GM23248 (cell line): ENCODE results near the gene TTLL13. TPM values are rescaled to one million over a fixed set of nuclear protein-coding genes. Genes with fewer than 3 reads are reported as not detected.

Experiments used
- DNase-seq: peaks from one replicate; pipeline ENCODE4 v3.0.0-alpha.2; 2015
- H2AFZ ChIP-seq: fragments of 200-600 bp; sonication (generic); 2 replicates; pipeline ENCODE4 v1.6.1; 2016; ENCODE audit warnings: antibody characterized with exemption
- H3F3A ChIP-seq: fragments of 200-600 bp; sonication (generic); 2 replicates; pipeline ENCODE4 v1.6.1; 2016; ENCODE audit warnings: mild to moderate bottlenecking, antibody characterized with exemption, mixed run types; ENCODE audit not compliant: insufficient read depth
- H3K27ac ChIP-seq: fragments of 200-600 bp; sonication (generic); 2 replicates; pipeline ENCODE4 v1.5.1; 2016; ENCODE audit warnings: mild to moderate bottlenecking
- H3K27me3 ChIP-seq: fragments of 200-600 bp; sonication (generic); replicated peaks from 2 replicates; pipeline ENCODE4 v1.6.1; 2016; ENCODE audit warnings: mild to moderate bottlenecking; ENCODE audit not compliant: insufficient read depth
- H3K36me3 ChIP-seq: fragments of 200-600 bp; sonication (generic); 2 replicates; pipeline ENCODE4 v1.6.1; 2016; ENCODE audit warnings: low read depth, mild to moderate bottlenecking
- H3K4me1 ChIP-seq: fragments of 200-600 bp; sonication (generic); 2 replicates; pipeline ENCODE4 v1.6.1; 2016; ENCODE audit warnings: mild to moderate bottlenecking; ENCODE audit not compliant: insufficient read depth
- H3K4me2 ChIP-seq: fragments of 200-600 bp; sonication (generic); one replicate; pipeline ENCODE4 v1.6.1; 2016; ENCODE audit warnings: mild to moderate bottlenecking; ENCODE audit not compliant: unreplicated experiment
- H3K4me3 ChIP-seq: fragments of 200-600 bp; sonication (generic); 2 replicates; pipeline ENCODE4 v1.5.1; 2016; ENCODE audit warnings: mild to moderate bottlenecking
- H3K79me2 ChIP-seq: fragments of 200-600 bp; sonication (generic); 2 replicates; pipeline ENCODE4 v1.6.1; 2016; ENCODE audit warnings: mild to moderate bottlenecking; ENCODE audit not compliant: insufficient read depth
- H3K9ac ChIP-seq: fragments of 200-600 bp; sonication (generic); 2 replicates; pipeline ENCODE4 v1.6.1; 2016; ENCODE audit warnings: mild to moderate bottlenecking
- H3K9me2 ChIP-seq: fragments of 200-600 bp; sonication (generic); 2 replicates; pipeline ENCODE4 v1.6.1; 2016; ENCODE audit warnings: mixed run types, mild to moderate bottlenecking, moderate library complexity; ENCODE audit not compliant: insufficient read depth
- H3K9me3 ChIP-seq: fragments of 200-600 bp; sonication (generic); one replicate; pipeline ENCODE4 v1.6.1; 2017; ENCODE audit warnings: low read depth
- H4K20me1 ChIP-seq: fragments of 200-600 bp; sonication (generic); 2 replicates; pipeline ENCODE4 v1.6.0; 2016; ENCODE audit not compliant: insufficient read depth
- EZH2 ChIP-seq: fragments of 200-600 bp; sonication (generic); IDR thresholded peaks from 2 replicates; pipeline ENCODE4 v1.6.1; 2018; ENCODE audit warnings: antibody characterized with exemption, mild to moderate bottlenecking; ENCODE audit not compliant: insufficient read depth, poor library complexity, severe bottlenecking
- EZH2phosphoT487 ChIP-seq: fragments of 200-600 bp; sonication (generic); IDR thresholded peaks from 2 replicates; pipeline ENCODE4 v1.6.1; 2018; ENCODE audit warnings: antibody characterized with exemption, moderate library complexity, mild to moderate bottlenecking, low read depth; ENCODE audit not compliant: insufficient read depth
- WGBS, 2 experiments: methylation state at CpG; one replicate each; pipeline ENCODE4 v1.1.6; 2015 to 2017; ENCODE audit warnings: low lambda C conversion rate in 2 of 2, low coverage in 1 of 2; ENCODE audit errors: missing lambda C conversion rate in 2 of 2; 5-methylcytosine and 5-hydroxymethylcytosine counted together
- in situ Hi-C: fragments of 300-500 bp; cut with MboI; formaldehyde crosslinking; loops from 2 replicates; pipeline ENCODE4 v1.15.0; 2020
- polyA plus RNA-seq: library from polyadenylated mRNA; unstranded; fragments of >200 nt; fragmentation: Nextera tagmentation; extraction: Ambion mirVana; gene quantifications from 2 replicates; pipeline ENCODE4 v1.2.1, GENCODE V29; 2016
- total RNA-seq: library from RNA; depleted of rRNA; stranded (reverse); fragments of >200 nt; shearing (Covaris generic); gene quantifications from 2 replicates; pipeline ENCODE4 v1.2.3, GENCODE V29; 2014

Gene TTLL13
- total and polyA plus RNA-seq, 2 experiments from 2014 or later: not detected

DNA sequence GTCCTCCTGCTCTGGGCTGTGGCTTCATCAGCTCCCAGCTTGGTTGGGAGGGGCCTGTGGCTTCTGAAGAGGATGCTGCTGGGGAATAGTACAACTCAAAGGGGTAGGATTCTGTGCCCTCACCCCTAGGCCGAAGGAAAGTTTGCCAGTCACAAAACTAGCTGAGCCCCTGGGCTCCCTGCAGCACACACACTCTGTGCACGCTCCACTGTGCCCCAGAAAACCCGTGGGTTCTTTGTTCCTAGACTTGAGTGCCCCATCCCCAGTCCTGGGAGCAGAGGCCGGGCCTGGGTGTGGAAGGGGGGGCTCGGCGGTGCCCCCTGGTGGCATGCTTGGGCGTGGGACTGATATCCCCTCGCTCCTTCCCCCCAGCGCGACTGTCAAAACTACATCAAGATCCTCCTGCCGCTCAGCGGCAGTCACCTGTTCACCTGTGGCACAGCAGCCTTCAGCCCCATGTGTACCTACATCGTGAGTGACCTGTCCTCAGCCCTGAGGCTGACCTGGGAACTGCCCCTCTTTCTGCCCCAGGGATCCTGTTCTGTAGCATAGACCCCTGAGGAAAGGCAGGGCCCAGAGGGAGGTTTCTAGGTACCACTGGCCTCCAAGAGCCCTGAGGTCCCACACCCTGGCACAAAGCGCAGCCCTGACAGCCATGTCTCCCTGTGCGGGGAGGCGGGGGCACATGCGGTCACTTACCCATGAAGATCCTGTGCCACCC is 29.8 kb upstream of the TTLL13 start:
- Histone ChIP-seq H3K9ac (no peak overlapping the region), H2AFZ (no peak overlapping the region), H3K9me3 (no peaks in the 10 kb centered on the region), H3K4me2 (no peak overlapping the region), H3K36me3 (no peaks in the 10 kb centered on the region), H3K9me2 (no peaks in the 10 kb centered on the region), H3K79me2 (no peaks in the 10 kb centered on the region), H3K27ac (no peak overlapping the region), H4K20me1 (no peaks in the 10 kb centered on the region), H3K27me3 (no peaks in the 10 kb centered on the region), H3K4me1 (no peaks in the 10 kb centered on the region), H3K4me3 (no peak overlapping the region), H3F3A (no peaks in the 10 kb centered on the region)
- DNase-seq: peak; percentile 53
- in situ Hi-C loops: loop anchor here (5.0 kb wide), 1 partner anchor 57 kb away; no protein-coding TSS in a partner anchor
- TF ChIP-seq EZH2: no peak
- TF ChIP-seq EZH2phosphoT487: no peak
- WGBS, 2 experiments: 54 to 56% methylated on average over 17 of the region's 17 CpGs

DNA sequence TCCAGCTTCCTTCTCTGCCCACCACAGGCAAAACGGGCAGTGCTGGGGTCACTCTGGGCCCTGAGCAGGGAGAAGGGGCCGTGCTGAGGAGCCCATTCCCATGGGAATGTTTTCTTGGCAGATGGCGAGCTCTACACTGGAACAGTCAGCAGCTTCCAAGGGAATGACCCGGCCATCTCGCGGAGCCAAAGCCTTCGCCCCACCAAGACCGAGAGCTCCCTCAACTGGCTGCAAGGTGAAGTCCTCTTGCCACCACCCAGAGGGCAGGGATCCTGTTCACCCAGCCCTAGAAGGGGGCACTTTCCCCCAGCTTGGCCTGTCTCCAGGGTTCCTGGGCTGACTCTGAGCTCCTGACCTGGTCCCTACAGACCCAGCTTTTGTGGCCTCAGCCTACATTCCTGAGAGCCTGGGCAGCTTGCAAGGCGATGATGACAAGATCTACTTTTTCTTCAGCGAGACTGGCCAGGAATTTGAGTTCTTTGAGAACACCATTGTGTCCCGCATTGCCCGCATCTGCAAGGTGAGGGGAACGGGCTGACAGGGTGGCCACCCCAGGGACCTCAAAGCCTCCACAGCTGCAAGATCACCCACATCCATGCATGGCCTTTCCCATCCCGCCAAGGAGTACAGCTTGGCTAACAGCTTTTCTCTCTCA is 28.0 kb upstream of the TTLL13 start:
- Histone ChIP-seq H3F3A (no peaks in the 10 kb centered on the region), H3K9me2 (no peaks in the 10 kb centered on the region), H3K36me3 (no peaks in the 10 kb centered on the region), H3K9me3 (no peaks in the 10 kb centered on the region), H3K4me2 (no peak overlapping the region), H3K4me3 (no peak overlapping the region), H3K4me1 (no peaks in the 10 kb centered on the region), H3K27me3 (no peaks in the 10 kb centered on the region), H2AFZ (no peak overlapping the region), H3K27ac (no peak overlapping the region), H3K9ac (no peak overlapping the region), H4K20me1 (no peaks in the 10 kb centered on the region), H3K79me2 (no peaks in the 10 kb centered on the region)
- in situ Hi-C loops: no loop called here
- 50 to 51% methylated on average over 14 of the region's 14 CpGs for WGBS, 2 experiments
- peak; percentile 91 for DNase-seq
- TF ChIP-seq EZH2phosphoT487 (no peak), EZH2 (no peak)

DNA sequence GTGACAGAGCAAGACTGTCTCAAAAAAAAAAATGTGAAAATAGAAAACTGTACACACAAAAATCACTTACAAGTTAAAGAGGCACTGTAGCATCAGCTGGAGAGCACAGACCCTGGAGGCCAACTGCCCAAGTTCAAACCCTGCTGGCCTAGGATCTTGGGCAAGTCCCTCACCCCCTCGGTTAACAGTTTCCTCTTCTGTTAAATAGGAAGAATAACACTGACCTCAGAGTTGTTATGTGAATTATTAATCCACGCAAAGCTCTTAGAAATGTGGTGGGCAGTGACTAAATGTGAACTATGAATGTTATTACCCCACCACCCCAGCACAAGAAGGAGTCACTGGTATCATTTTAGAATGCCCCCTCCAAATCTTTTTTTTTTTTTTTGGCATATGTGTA is 26.8 kb upstream of the TTLL13 start:
- Histone ChIP-seq H3K27me3 (no peaks in the 10 kb centered on the region), H2AFZ (no peak overlapping the region), H3K79me2 (no peaks in the 10 kb centered on the region), H4K20me1 (no peaks in the 10 kb centered on the region), H3F3A (no peaks in the 10 kb centered on the region), H3K9ac (no peak overlapping the region), H3K4me3 (no peak overlapping the region), H3K9me2 (no peaks in the 10 kb centered on the region), H3K4me1 (no peaks in the 10 kb centered on the region), H3K4me2 (no peak overlapping the region), H3K9me3 (no peaks in the 10 kb centered on the region), H3K36me3 (no peaks in the 10 kb centered on the region), H3K27ac (no peak overlapping the region)
- in situ Hi-C loops: no loop called here
- 81 to 87% methylated on average over 2 of the region's 2 CpGs for WGBS, 2 experiments
- TF ChIP-seq EZH2phosphoT487 (no peak), EZH2 (no peak)
- DNase-seq: no peak

- H3K4me2 ChIP-seq: no peak overlapping the region
- H3K4me1 ChIP-seq: no peaks in the 10 kb centered on the region
- no peak overlapping the region for H3K27ac ChIP-seq
- no peaks in the 10 kb centered on the region for H3K79me2 ChIP-seq
- no peak overlapping the region for H3K9ac ChIP-seq
- TF ChIP-seq EZH2 (no peak), EZH2phosphoT487 (no peak)
- no peaks in the 10 kb centered on the region for H3K9me3 ChIP-seq
- no peak overlapping the region for H3K4me3 ChIP-seq
- in situ Hi-C loops: no loop called here
- H4K20me1 ChIP-seq: no peaks in the 10 kb centered on the region
- H3K9me2 ChIP-seq: no peaks in the 10 kb centered on the region
- H2AFZ ChIP-seq: no peak overlapping the region
- no peaks in the 10 kb centered on the region for H3K27me3 ChIP-seq
- H3K36me3 ChIP-seq: no peaks in the 10 kb centered on the region
- no peaks in the 10 kb centered on the region for H3F3A ChIP-seq
- no peak for DNase-seq
- 91 to 92% methylated on average over 22 of the region's 22 CpGs for WGBS, 2 experiments
These were observed 25.8 kb upstream of the TTLL13 start for GRCh38 chr15:90223441-90224165.
